Endothelial cell (in vitro differentiated cells): ENCODE results near the gene KCNIP4. TPM values are rescaled to one million over a fixed set of nuclear protein-coding genes. Genes with fewer than 3 reads are reported as not detected.

Experiments
- DNase-seq: peaks from one replicate; pipeline ENCODE4 v3.0.0; 2021; ENCODE audit warnings: low spot score
- H3K27ac Mint-ChIP-seq: one replicate; pipeline ENCODE4 v1.8.0; 2021; ENCODE audit warnings: mixed read lengths, inconsistent platforms; ENCODE audit not compliant: unreplicated experiment
- H3K27me3 Mint-ChIP-seq: one replicate; pipeline ENCODE4 v1.8.0; 2021; ENCODE audit warnings: mild to moderate bottlenecking, moderate library complexity, mixed read lengths, inconsistent platforms; ENCODE audit not compliant: unreplicated experiment
- H3K36me3 Mint-ChIP-seq: one replicate; pipeline ENCODE4 v1.8.0; 2021; ENCODE audit warnings: mild to moderate bottlenecking, low read depth, mixed read lengths, inconsistent platforms; ENCODE audit not compliant: unreplicated experiment
- H3K4me1 Mint-ChIP-seq: one replicate; pipeline ENCODE4 v1.8.0; 2021; ENCODE audit warnings: mild to moderate bottlenecking, mixed read lengths, inconsistent platforms; ENCODE audit not compliant: unreplicated experiment
- H3K4me3 Mint-ChIP-seq: one replicate; pipeline ENCODE4 v1.8.0; 2021; ENCODE audit warnings: mild to moderate bottlenecking, mixed read lengths, inconsistent platforms; ENCODE audit not compliant: unreplicated experiment
- H3K9me3 Mint-ChIP-seq: one replicate; pipeline ENCODE4 v1.8.0; 2021; ENCODE audit warnings: mixed read lengths, inconsistent platforms; ENCODE audit not compliant: unreplicated experiment
- total RNA-seq: library from RNA; stranded (reverse); fragmentation: NEBNext Ultra II Directional; extraction: Animal tissue kit (Norgen Biotek cat#: 25700); gene quantifications from one replicate; pipeline ENCODE4 v1.2.1, GENCODE V29; 2021; ENCODE audit not compliant: unreplicated experiment
- TF ChIP-seq, protein P1 (sequence below): fragments of 200-600 bp; sonication (generic); IDR thresholded peaks from one replicate; pipeline ENCODE4 v1.5.0; 2021; ENCODE audit warnings: antibody characterized with exemption; ENCODE audit not compliant: unreplicated experiment

KCNIP4 gene
- total RNA-seq, 1 donor from 2014 or later = 0.31 TPM

GRCh38 chr4:21742326-21742725 is 206.2 kb downstream of the KCNIP4 start:
- Mint-ChIP-seq H3K27ac (no peak overlapping the region), H3K4me3 (no peak overlapping the region), H3K27me3 (no peaks in the 10 kb centered on the region), H3K9me3 (no peaks in the 10 kb centered on the region), H3K4me1 (no peaks in the 10 kb centered on the region), H3K36me3 (no peaks in the 10 kb centered on the region)
- TF ChIP-seq, protein P1, sequence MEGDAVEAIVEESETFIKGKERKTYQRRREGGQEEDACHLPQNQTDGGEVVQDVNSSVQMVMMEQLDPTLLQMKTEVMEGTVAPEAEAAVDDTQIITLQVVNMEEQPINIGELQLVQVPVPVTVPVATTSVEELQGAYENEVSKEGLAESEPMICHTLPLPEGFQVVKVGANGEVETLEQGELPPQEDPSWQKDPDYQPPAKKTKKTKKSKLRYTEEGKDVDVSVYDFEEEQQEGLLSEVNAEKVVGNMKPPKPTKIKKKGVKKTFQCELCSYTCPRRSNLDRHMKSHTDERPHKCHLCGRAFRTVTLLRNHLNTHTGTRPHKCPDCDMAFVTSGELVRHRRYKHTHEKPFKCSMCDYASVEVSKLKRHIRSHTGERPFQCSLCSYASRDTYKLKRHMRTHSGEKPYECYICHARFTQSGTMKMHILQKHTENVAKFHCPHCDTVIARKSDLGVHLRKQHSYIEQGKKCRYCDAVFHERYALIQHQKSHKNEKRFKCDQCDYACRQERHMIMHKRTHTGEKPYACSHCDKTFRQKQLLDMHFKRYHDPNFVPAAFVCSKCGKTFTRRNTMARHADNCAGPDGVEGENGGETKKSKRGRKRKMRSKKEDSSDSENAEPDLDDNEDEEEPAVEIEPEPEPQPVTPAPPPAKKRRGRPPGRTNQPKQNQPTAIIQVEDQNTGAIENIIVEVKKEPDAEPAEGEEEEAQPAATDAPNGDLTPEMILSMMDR = no peak
- DNase-seq = no peak

DNA sequence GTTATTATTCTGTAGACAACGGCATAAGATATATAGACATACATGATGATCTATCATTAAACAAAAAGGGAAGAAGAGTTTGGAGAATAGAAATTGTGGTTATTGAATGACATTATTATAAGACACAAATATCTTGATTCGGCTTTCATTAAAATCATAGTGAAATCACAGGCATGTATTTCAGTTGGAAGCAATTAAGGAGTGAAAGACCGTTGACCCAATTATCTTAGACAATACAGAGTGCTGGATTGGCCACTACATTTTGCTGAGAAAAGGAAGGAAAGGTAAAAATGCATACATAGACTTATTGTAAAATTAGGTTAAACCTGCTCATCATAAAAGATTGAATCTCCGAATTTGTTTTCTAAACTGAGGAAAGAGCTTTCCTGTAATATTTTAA is 209.8 kb downstream of the KCNIP4 start:
- Mint-ChIP-seq H3K27ac (no peak overlapping the region), H3K27me3 (no peaks in the 10 kb centered on the region), H3K36me3 (no peaks in the 10 kb centered on the region), H3K9me3 (no peaks in the 10 kb centered on the region), H3K4me1 (peaks cover 5% of the 10 kb centered on the region), H3K4me3 (no peak overlapping the region)
- no peak for DNase-seq
- TF ChIP-seq, protein P1 = no peak

DNA sequence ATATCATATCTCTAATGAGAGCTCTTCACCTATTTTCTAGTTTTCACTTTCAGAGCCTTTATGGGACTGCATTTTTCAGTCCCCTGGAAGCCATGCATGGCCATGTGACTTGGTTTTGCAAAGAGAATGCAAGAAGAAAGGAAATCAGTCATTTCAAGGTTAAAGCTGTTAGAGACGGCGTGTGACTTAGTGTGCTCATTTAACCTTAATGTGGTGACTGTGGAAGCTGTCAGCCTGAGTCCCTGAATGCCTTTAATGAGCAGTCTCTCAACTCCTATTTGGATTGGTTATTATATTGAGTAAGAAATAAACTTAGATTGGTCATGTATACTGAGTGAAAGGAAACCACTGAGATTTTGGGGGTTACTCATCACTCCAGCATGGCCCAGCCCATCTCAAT is 212.7 kb downstream of the KCNIP4 start:
- Mint-ChIP-seq H3K27me3 (no peaks in the 10 kb centered on the region), H3K27ac (no peak overlapping the region), H3K4me3 (no peak overlapping the region), H3K9me3 (no peaks in the 10 kb centered on the region), H3K4me1 (peaks cover 5% of the 10 kb centered on the region), H3K36me3 (no peaks in the 10 kb centered on the region)
- DNase-seq = no peak
- TF ChIP-seq, protein P1 = no peak

GRCh38 chr4:21733894-21734630 is 214.5 kb downstream of the KCNIP4 start:
- H3K4me1 Mint-ChIP-seq = peaks cover 5% of the 10 kb centered on the region
- H3K27ac Mint-ChIP-seq = no peak overlapping the region
- TF ChIP-seq, protein P1 = no peak
- H3K27me3 Mint-ChIP-seq = no peaks in the 10 kb centered on the region
- DNase-seq = no peak
- H3K36me3 Mint-ChIP-seq = no peaks in the 10 kb centered on the region
- no peak overlapping the region for H3K4me3 Mint-ChIP-seq
- no peaks in the 10 kb centered on the region for H3K9me3 Mint-ChIP-seq

- Mint-ChIP-seq H3K27me3 (peaks cover 2% of the 10 kb centered on the region), H3K4me3 (no peak overlapping the region), H3K9me3 (no peaks in the 10 kb centered on the region), H3K4me1 (no peaks in the 10 kb centered on the region), H3K36me3 (no peaks in the 10 kb centered on the region), H3K27ac (no peak overlapping the region)
- no peak for DNase-seq
- TF ChIP-seq, protein P1 = no peak
Observed at GRCh38 chr4:21728304-21728703, 220.3 kb downstream of the KCNIP4 start.
